ENCODE data around the gene DUSP7. TPM values are rescaled to one million over a fixed set of nuclear protein-coding genes. Genes with fewer than 3 reads are reported as not detected.

The DUSP7 gene
- polyA plus RNA-seq, 3 donors = 2.8 to 36.8 (median 3.9) TPM

DNA sequence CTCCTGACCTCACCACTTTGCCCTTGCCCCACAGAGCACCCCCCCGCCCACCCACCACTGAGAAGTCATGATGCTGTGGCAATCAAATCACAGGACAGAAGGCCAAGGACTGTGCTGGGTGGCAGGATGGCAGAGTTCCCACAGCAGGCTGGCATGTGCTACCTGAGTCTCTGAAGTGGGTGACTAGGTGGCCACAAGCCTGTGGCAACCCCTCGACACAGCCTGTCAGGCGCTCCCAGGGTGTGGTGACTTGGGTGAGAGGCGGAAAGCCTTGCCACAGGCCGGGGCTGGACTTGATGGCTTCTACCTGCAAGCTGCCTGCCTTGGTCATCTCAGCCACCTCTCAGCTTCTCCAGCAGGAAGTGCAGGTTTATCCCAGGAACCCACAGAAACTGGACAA is 15.6 kb upstream of the DUSP7 start:
- Histone ChIP-seq H2AFZ (ENCODE audit: insufficient read depth, low read depth, low read length, poor library complexity, severe bottlenecking) (no peak overlapping the region), H3K36me3 (replicated peaks in 1 of 2; ENCODE audit: control insufficient read depth in 1 of 2, insufficient read depth in 2 of 2, low read length in 2 of 2) (peaks cover 2 to 23% of the 10 kb centered on the region in 2 donors), H3K4me3 (replicated peaks in 1 of 3; ENCODE audit: low read depth in 2 of 3, low read length in 3 of 3) (no peak overlapping the region), H3K79me2 (ENCODE audit: insufficient read depth, low read length) (no peaks in the 10 kb centered on the region), H3K27me3 (ENCODE audit: control insufficient read depth in 2 of 2, insufficient read depth in 2 of 2, low read length in 2 of 2) (no peaks in the 10 kb centered on the region), H3K4me2 (replicated peaks; ENCODE audit: extremely low read depth, low read length, poor library complexity, severe bottlenecking) (no peak overlapping the region), H4K20me1 (ENCODE audit: insufficient read depth, low read length) (no peaks in the 10 kb centered on the region), H3K4me1 (ENCODE audit: control insufficient read depth in 1 of 2, insufficient read depth in 2 of 2, low read length in 2 of 2) (peaks cover 23 to 30% of the 10 kb centered on the region in 2 donors), H3K27ac (ENCODE audit: low read depth in 1 of 2, low read length in 2 of 2) (no peak overlapping the region), H3K9ac (ENCODE audit: insufficient read depth, low read length, poor library complexity, severe bottlenecking) (no peak overlapping the region), H3K9me3 (replicated peaks in 1 of 2; ENCODE audit: control insufficient read depth in 1 of 2, insufficient read depth in 1 of 2, low read length in 2 of 2) (no peaks in the 10 kb centered on the region)
- H3K4me1 Mint-ChIP-seq = peaks cover 31% of the 10 kb centered on the region
- no CpG with 5 or more reads among the region's 5 CpGs for WGBS (ENCODE audit: insufficient coverage)
- H3K36me3 Mint-ChIP-seq = peaks cover 20 to 31% of the 10 kb centered on the region in 2 donors
- no peak overlapping the region for H3K4me3 Mint-ChIP-seq
- no peak overlapping the region for H3K27ac Mint-ChIP-seq
- peaks cover 2 to 4% (median 3%) of the 10 kb centered on the region in 3 donors for H3K27me3 Mint-ChIP-seq (ENCODE audit: low read depth in 3 of 3)
- TF ChIP-seq, protein P1, sequence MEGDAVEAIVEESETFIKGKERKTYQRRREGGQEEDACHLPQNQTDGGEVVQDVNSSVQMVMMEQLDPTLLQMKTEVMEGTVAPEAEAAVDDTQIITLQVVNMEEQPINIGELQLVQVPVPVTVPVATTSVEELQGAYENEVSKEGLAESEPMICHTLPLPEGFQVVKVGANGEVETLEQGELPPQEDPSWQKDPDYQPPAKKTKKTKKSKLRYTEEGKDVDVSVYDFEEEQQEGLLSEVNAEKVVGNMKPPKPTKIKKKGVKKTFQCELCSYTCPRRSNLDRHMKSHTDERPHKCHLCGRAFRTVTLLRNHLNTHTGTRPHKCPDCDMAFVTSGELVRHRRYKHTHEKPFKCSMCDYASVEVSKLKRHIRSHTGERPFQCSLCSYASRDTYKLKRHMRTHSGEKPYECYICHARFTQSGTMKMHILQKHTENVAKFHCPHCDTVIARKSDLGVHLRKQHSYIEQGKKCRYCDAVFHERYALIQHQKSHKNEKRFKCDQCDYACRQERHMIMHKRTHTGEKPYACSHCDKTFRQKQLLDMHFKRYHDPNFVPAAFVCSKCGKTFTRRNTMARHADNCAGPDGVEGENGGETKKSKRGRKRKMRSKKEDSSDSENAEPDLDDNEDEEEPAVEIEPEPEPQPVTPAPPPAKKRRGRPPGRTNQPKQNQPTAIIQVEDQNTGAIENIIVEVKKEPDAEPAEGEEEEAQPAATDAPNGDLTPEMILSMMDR (IDR thresholded peaks at IDR 0.05) = no peak
- no peak for DNase-seq
- intact Hi-C loops (cut with micrococcal nuclease) = no loop called here
- H3K9me3 Mint-ChIP-seq = peaks cover 0 to 2% (median 0%) of the 10 kb centered on the region in 7 donors

DNA sequence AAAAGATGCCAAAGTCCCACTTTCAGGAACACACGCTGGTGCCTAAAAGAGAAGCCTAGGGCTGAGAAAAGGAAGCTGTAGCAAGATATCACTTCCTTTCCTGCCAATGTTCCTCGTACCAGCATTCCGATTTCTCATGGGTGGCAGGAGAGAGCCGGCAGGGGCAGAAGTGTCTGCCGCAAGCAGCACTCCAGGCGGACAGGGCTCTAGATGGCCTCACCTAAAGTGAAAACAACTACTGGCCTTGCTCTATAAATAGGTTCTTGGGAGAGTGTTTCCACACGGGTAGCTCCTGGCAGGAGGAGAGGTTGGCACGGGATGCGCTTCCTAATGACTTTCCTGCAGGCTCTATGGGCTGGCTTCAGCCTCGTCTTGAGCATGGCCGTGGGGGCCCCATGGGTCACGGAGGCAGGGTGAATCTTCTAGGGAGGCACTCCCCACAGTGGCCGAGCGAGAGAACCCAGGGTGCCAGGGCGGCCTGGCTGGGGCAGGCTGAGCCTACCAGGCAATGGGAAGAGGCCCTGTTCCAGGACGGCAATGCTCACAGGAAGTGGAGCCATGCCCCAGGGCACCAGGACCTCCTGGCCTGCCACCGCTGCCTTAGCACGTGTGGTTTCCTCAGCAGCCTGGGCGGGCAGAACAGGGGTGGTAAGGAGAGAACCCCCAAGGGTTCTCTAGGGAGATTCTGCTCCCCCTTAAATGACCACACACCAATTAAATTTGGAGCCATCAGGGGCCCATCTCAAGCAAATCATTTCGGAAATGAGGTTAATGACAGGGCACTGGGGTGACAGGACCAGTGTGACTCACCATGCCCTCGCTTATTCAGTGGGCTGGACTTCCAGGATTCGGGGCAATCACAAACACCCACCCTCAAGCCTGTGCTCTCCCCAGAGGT is 14.6 kb upstream of the DUSP7 start:
- peak overlapping the region; percentile 55 for H3K4me2 ChIP-seq (replicated peaks; ENCODE audit: extremely low read depth, low read length, poor library complexity, severe bottlenecking)
- peak overlapping the region in 1 of 3 experiments; percentile 45 for H3K4me3 ChIP-seq (replicated peaks in 1 of 3; ENCODE audit: low read depth in 2 of 3, low read length in 3 of 3)
- H3K9ac ChIP-seq (ENCODE audit: insufficient read depth, low read length, poor library complexity, severe bottlenecking) = peak overlapping the region; percentile 24
- intact Hi-C loops (cut with micrococcal nuclease) = no loop called here
- whole genome bisulfite sequencing (ENCODE audit: insufficient coverage) = 34% methylated on average over 14 of the region's 22 CpGs
- TF ChIP-seq, protein P1 (IDR thresholded peaks at IDR 0.05) = no peak
- peaks cover 0 to 2% (median 0%) of the 10 kb centered on the region in 7 donors for H3K9me3 Mint-ChIP-seq
- H3K9me3 ChIP-seq (replicated peaks in 1 of 2; ENCODE audit: control insufficient read depth in 1 of 2, insufficient read depth in 1 of 2, low read length in 2 of 2) = no peaks in the 10 kb centered on the region
- H2AFZ ChIP-seq (ENCODE audit: insufficient read depth, low read depth, low read length, poor library complexity, severe bottlenecking) = peak overlapping the region; percentile 64
- DNase-seq = peak in 2 of 3 donors; percentile 69 to 73
- no peaks in the 10 kb centered on the region for H3K79me2 ChIP-seq (ENCODE audit: insufficient read depth, low read length)
- H3K4me3 Mint-ChIP-seq = peak overlapping the region; percentile 53 to 81
- H3K27me3 Mint-ChIP-seq (ENCODE audit: low read depth in 3 of 3) = peaks cover 2 to 4% (median 3%) of the 10 kb centered on the region in 3 donors
- peak overlapping the region; percentile 82 to 94 (median 93) for H3K27ac Mint-ChIP-seq
- peak overlapping the region; percentile 66 to 73 for H3K27ac ChIP-seq (ENCODE audit: low read depth in 1 of 2, low read length in 2 of 2)
- peaks cover 27% of the 10 kb centered on the region for H3K4me1 Mint-ChIP-seq
- H4K20me1 ChIP-seq (ENCODE audit: insufficient read depth, low read length) = no peaks in the 10 kb centered on the region
- H3K36me3 Mint-ChIP-seq = peaks cover 20 to 31% of the 10 kb centered on the region in 2 donors
- no peaks in the 10 kb centered on the region for H3K27me3 ChIP-seq (ENCODE audit: control insufficient read depth in 2 of 2, insufficient read depth in 2 of 2, low read length in 2 of 2)
- peaks cover 24 to 32% of the 10 kb centered on the region in 2 donors for H3K4me1 ChIP-seq (ENCODE audit: control insufficient read depth in 1 of 2, insufficient read depth in 2 of 2, low read length in 2 of 2)
- peaks cover 2 to 23% of the 10 kb centered on the region in 2 donors for H3K36me3 ChIP-seq (replicated peaks in 1 of 2; ENCODE audit: control insufficient read depth in 1 of 2, insufficient read depth in 2 of 2, low read length in 2 of 2)
